ENCODE results near the gene KLHL22. TPM values are rescaled to one million over a fixed set of nuclear protein-coding genes. Genes with fewer than 3 reads are reported as not detected.

KLHL22 gene
- total RNA-seq, 4 donors from 2014 or later = 12.3 to 29.7 (median 18.3) TPM

DNA sequence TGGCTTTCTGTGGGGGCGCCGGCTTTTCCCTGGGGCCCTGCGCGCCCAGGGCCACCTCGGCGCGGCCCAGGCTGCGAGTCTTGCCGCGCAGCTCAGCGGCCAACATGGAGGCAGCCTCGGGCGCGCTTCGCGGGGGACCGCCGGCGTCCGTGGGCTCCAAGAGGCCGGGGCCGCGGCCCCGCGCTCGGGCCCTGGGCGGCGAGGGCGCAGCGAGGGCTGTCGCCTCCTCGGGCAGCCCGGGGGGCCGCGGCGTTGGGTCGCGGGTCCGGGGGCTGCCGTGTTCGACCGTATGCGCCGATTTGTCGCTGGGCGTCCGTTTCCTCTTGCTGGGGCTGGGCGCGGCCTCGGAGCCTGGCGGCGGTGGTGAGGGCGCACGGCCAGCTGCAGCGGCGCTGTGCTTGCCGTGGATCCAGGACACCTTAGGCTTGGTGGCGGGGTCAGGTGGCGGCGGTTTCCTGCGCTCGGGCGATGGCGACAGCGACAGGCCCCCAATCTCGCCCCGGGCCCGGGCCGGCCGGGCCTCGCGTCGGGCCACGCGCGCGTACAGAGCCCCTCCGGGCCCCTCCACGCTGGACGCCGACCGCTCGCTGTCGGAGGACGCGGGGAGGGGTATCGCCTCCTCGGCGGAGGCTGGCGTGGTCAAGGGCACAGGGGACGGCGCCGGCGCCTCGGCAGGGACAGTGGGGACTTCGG is 69.9 kb downstream of the KLHL22 start:
- H3K9me3 ChIP-seq = no peaks in the 10 kb centered on the region
- TF ChIP-seq, protein P1, sequence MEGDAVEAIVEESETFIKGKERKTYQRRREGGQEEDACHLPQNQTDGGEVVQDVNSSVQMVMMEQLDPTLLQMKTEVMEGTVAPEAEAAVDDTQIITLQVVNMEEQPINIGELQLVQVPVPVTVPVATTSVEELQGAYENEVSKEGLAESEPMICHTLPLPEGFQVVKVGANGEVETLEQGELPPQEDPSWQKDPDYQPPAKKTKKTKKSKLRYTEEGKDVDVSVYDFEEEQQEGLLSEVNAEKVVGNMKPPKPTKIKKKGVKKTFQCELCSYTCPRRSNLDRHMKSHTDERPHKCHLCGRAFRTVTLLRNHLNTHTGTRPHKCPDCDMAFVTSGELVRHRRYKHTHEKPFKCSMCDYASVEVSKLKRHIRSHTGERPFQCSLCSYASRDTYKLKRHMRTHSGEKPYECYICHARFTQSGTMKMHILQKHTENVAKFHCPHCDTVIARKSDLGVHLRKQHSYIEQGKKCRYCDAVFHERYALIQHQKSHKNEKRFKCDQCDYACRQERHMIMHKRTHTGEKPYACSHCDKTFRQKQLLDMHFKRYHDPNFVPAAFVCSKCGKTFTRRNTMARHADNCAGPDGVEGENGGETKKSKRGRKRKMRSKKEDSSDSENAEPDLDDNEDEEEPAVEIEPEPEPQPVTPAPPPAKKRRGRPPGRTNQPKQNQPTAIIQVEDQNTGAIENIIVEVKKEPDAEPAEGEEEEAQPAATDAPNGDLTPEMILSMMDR (IDR thresholded peaks at IDR 0.05) = no peak
- TF ChIP-seq POLR2AphosphoS5 (IDR thresholded peaks at IDR 0.05) = no peak
- no peak for TF ChIP-seq EP300 (IDR thresholded peaks at IDR 0.05)
- no peak for TF ChIP-seq POLR2A (IDR thresholded peaks at IDR 0.05)
- peaks cover 8% of the 10 kb centered on the region for H3K36me3 ChIP-seq
- peaks cover 28% of the 10 kb centered on the region for H3K27me3 ChIP-seq
- no peak overlapping the region for H3K27ac ChIP-seq
- peak overlapping the region; percentile 45 for H3K4me3 ChIP-seq
- no peak for DNase-seq (ENCODE audit: low spot score in 2 of 2)
- peaks cover 61% of the 10 kb centered on the region for H3K4me1 ChIP-seq
- 16% methylated on average over 12 of the region's 96 CpGs for WGBS

DNA sequence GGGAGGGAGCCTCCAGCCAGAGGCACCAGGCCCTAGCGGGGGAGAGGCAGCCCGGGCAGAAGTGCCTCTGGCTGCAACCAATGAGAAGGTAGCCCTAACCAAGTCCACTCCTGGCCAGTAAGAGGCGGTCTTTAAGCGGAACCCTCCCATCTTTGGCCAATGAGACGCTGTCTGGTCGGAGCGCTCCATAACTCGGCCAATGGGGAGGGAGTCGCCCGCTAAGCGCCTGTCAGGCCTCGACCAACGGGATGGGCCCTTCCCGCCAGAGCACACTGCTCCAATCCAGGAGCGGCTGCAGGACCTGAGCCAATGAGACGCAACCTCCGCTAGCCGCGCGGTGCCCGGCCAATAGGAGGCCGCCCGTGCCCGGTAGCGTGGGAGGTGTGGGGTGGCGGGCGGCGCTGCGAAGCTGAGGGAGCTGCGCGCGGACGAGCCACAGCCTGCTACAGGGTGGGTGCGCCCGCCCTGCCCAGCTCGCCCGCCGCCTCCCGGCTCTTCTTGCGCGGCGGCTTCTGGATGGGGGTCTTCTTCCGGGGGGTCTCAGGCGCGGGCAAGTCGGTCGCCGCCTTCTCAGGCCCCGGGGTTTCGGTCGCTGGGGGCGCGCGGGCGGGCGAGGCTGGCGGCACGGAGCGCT is 70.5 kb downstream of the KLHL22 start:
- H3K4me1 ChIP-seq = peaks cover 54% of the 10 kb centered on the region
- H3K9me3 ChIP-seq = no peaks in the 10 kb centered on the region
- H3K4me3 ChIP-seq = peak overlapping the region; percentile 45
- no peak overlapping the region for H3K27ac ChIP-seq
- TF ChIP-seq POLR2A (IDR thresholded peaks at IDR 0.05) (no peak), POLR2AphosphoS5 (IDR thresholded peaks at IDR 0.05) (no peak), EP300 (IDR thresholded peaks at IDR 0.05) (no peak)
- TF ChIP-seq, protein P1 (IDR thresholded peaks at IDR 0.05) = no peak
- DNase-seq (ENCODE audit: low spot score in 2 of 2) = no peak
- H3K36me3 ChIP-seq = peaks cover 8% of the 10 kb centered on the region
- peaks cover 22% of the 10 kb centered on the region for H3K27me3 ChIP-seq
- 21% methylated on average over 33 of the region's 59 CpGs for WGBS

DNA sequence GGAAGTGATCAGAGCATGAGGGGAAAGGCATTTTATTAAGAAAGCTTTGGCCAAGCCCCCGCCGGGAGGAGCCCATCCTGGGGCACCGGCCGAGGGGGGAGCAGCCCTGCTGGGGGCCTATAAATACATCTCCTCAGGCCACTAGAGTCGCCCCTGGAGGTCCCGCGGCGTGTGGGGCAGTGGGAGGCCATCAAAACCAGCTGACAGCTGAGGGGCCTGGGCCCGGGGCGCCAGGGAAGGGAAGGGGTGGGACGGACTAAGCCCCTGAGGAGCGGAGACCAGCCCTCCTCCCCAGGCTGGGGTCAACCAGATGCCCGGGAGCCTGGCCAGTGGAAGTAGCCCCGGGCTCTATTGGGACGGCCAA is 71.0 kb downstream of the KLHL22 start:
- Histone ChIP-seq H3K27ac (no peak overlapping the region), H3K4me1 (peaks cover 49% of the 10 kb centered on the region)
- DNase-seq (ENCODE audit: low spot score in 2 of 2) = no peak

DNA sequence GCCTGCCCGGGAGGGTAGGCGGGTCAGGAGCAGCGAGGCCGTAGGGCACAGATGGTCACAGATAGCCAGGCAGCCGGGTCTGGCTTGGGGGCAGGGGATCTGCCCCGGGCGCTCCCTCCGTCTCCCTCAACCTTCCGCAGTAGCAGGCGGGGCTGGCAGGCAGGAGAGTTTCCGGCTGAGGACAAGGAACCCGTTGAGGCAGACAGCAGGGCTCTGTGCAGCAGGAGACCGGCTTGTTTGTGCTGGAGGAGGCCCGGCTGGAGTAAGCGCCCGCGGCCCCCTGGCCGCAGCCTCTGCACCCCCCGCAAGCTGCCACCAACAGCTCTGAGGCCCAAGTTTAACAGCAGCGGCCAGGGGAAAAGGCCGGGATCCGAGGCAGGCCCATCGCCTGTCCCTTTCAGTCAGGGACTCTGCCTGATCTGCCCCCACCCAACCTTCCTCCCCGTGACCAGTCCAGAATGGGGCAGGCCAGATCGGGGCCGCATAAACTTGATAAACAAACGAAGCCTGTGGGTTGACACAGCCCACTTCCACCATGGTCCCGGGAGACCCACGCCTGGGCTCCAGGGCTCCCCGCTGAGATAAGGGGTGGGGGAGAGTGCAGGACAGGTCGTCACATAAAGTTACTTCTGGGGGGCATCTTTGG is 71.6 kb downstream of the KLHL22 start:
- WGBS = 47% methylated on average over 15 of the region's 31 CpGs
- DNase-seq (ENCODE audit: low spot score in 2 of 2) = no peak
- H3K27ac ChIP-seq = peak overlapping the region; percentile 35
- TF ChIP-seq POLR2A (IDR thresholded peaks at IDR 0.05) (no peak), POLR2AphosphoS5 (IDR thresholded peaks at IDR 0.05) (no peak), EP300 (IDR thresholded peaks at IDR 0.05) (no peak)
- TF ChIP-seq, protein P1 (IDR thresholded peaks at IDR 0.05) = no peak
- peaks cover 17% of the 10 kb centered on the region for H3K27me3 ChIP-seq
- no peak overlapping the region for H3K4me3 ChIP-seq
- H3K36me3 ChIP-seq = peaks cover 8% of the 10 kb centered on the region
- H3K9me3 ChIP-seq = no peaks in the 10 kb centered on the region
- peaks cover 45% of the 10 kb centered on the region for H3K4me1 ChIP-seq

More for the DNA sequence above, 71.0 kb downstream of the KLHL22 start:
- Histone ChIP-seq H3K36me3 (peaks cover 8% of the 10 kb centered on the region), H3K4me3 (no peak overlapping the region), H3K27me3 (peaks cover 17% of the 10 kb centered on the region), H3K9me3 (no peaks in the 10 kb centered on the region)
- TF ChIP-seq EP300 (IDR thresholded peaks at IDR 0.05) (no peak), POLR2AphosphoS5 (IDR thresholded peaks at IDR 0.05) (no peak), POLR2A (IDR thresholded peaks at IDR 0.05) (no peak)
- TF ChIP-seq, protein P1 (IDR thresholded peaks at IDR 0.05) = no peak
- 66% methylated on average over 4 of the region's 15 CpGs for WGBS
